Gastroesophageal sphincter (tissue), 4 donors: ENCODE results near the gene C20orf173. TPM values are rescaled to one million over a fixed set of nuclear protein-coding genes. Genes with fewer than 3 reads are reported as not detected.
"Not testable (repeated sequence)": the region's sequence is repeated elsewhere in the genome, so short reads cannot be mapped to it uniquely, and the experiment has no call there.

Experiments used
- ATAC-seq: fragments of 150-250 bp; one replicate; pipeline ENCODE4 v1.9.1; 2016; ENCODE audit warnings: mild to moderate bottlenecking, moderate library complexity
- H3K27ac ChIP-seq, 4 donors: fragments of 200-600 bp; sonication (generic) in 3 of 4; 1 replicate in 3 of 4; 2 replicates in 1 of 4; pipeline ENCODE4 v1.5.1; 2016 to 2019
- H3K27me3 ChIP-seq: fragments of 200-600 bp; sonication (generic); one replicate; pipeline ENCODE4 v1.5.1; 2019
- H3K36me3 ChIP-seq, 2 donors: fragments of 200-600 bp; sonication (generic); one replicate each; pipeline ENCODE4 v1.5.1; 2019; ENCODE audit warnings: control low read depth in 1 of 2
- H3K4me1 ChIP-seq, 3 donors: fragments of 200-600 bp; sonication (generic); 1 replicate in 2 of 3; 2 replicates in 1 of 3; pipeline ENCODE4 v1.5.1; 2016 to 2019; ENCODE audit warnings: control low read depth in 2 of 3
- H3K4me3 ChIP-seq, 2 donors: fragments of 200-600 bp; sonication (generic); one replicate each; pipeline ENCODE4 v1.5.1; 2019; ENCODE audit warnings: mild to moderate bottlenecking in 1 of 2, moderate library complexity in 1 of 2
- H3K9me3 ChIP-seq, 3 donors: fragments of 200-600 bp; sonication (generic); one replicate each; pipeline ENCODE4 v1.5.1; 2017 to 2019; ENCODE audit warnings: control low read depth in 2 of 3
- CTCF ChIP-seq, 4 experiments: fragments of 200-600 bp in 2 of 4; fragments of 450-650 bp in 2 of 4; sonication (generic) in 1 of 4; IDR thresholded peaks; one replicate each; pipeline ENCODE4 v1.5.1; 2017 to 2019; ENCODE audit warnings: antibody characterized with exemption in 4 of 4, mild to moderate bottlenecking in 2 of 4, moderate library complexity in 2 of 4
- EP300 ChIP-seq: sonication (generic); formaldehyde crosslinking; IDR thresholded peaks from one replicate; pipeline ENCODE4 v1.6.1; 2017; ENCODE audit warnings: antibody characterized with exemption, mild to moderate bottlenecking
- POLR2A ChIP-seq, 2 donors: fragments of 450-650 bp; IDR thresholded peaks; one replicate each; pipeline ENCODE4 v1.6.1; 2017; ENCODE audit warnings: antibody characterized with exemption in 2 of 2, mild to moderate bottlenecking in 2 of 2, moderate library complexity in 1 of 2
- POLR2AphosphoS5 ChIP-seq: sonication (generic); formaldehyde crosslinking; IDR thresholded peaks from one replicate; pipeline ENCODE4 v1.6.1; 2017; ENCODE audit warnings: antibody characterized with exemption
- WGBS, 2 donors: methylation state at CpG; one replicate each; pipeline ENCODE4 v1.1.5; 2018; ENCODE audit warnings: low coverage in 1 of 2; 5-methylcytosine and 5-hydroxymethylcytosine counted together
- total RNA-seq, 4 donors: library from RNA; depleted of rRNA; stranded (reverse); fragments of >200 nt; gene quantifications; one replicate each; pipeline ENCODE4 v1.1.0, GENCODE V29; 2016

The C20orf173 gene
- total RNA-seq, 4 donors from 2014 or later, result not detected

GRCh38 chr20:35551503-35551902 is 22.1 kb upstream of the C20orf173 start:
- 42 to 57% methylated on average over 4 of the region's 4 CpGs for WGBS, 2 donors
- Histone ChIP-seq H3K27me3 (no peaks in the 10 kb centered on the region), H3K27ac (no peak overlapping the region), H3K4me1 (no peaks in the 10 kb centered on the region), H3K36me3 (peaks cover 0 to 99% of the 10 kb centered on the region in 2 donors), H3K9me3 (no peaks in the 10 kb centered on the region), H3K4me3 (no peak overlapping the region)
- ATAC-seq, result no peak
- TF ChIP-seq POLR2A (IDR thresholded peaks at IDR 0.05) (no peak), EP300 (no peak), CTCF (IDR thresholded peaks at IDR 0.05) (no peak), POLR2AphosphoS5 (no peak)

- TF ChIP-seq EP300 (no peak), POLR2AphosphoS5 (no peak), CTCF (IDR thresholded peaks at IDR 0.05) (no peak), POLR2A (IDR thresholded peaks at IDR 0.05) (no peak)
- Histone ChIP-seq H3K27ac (no peak overlapping the region), H3K4me1 (peaks cover 0 to 10% (median 5%) of the 10 kb centered on the region in 3 donors), H3K36me3 (peaks cover 0 to 91% of the 10 kb centered on the region in 2 donors), H3K9me3 (no peaks in the 10 kb centered on the region), H3K4me3 (no peak overlapping the region), H3K27me3 (no peaks in the 10 kb centered on the region)
- 50 to 91% methylated on average over 1 to 3 of the region's 9 CpGs for WGBS, 2 donors
- no peak for ATAC-seq
Observed at GRCh38 chr20:35547329-35547728, 17.9 kb upstream of the C20orf173 start.

- Histone ChIP-seq H3K36me3 (peaks cover 0 to 79% of the 10 kb centered on the region in 2 donors), H3K27me3 (no peaks in the 10 kb centered on the region), H3K4me1 (peaks cover 0 to 19% (median 8%) of the 10 kb centered on the region in 3 donors), H3K9me3 (no peaks in the 10 kb centered on the region), H3K27ac (no peak overlapping the region), H3K4me3 (no peak overlapping the region)
- ATAC-seq, result no peak
- TF ChIP-seq POLR2AphosphoS5 (no peak), EP300 (no peak), CTCF (IDR thresholded peaks at IDR 0.05) (no peak), POLR2A (IDR thresholded peaks at IDR 0.05) (no peak)
- WGBS, 2 donors, result 100% methylated on average over 1 of the region's 1 CpG; no CpG with 5 or more reads in 1 of the 2 donors
Observed at GRCh38 chr20:35546127-35546526, 16.7 kb upstream of the C20orf173 start.

GRCh38 chr20:35544941-35545340 is 15.5 kb upstream of the C20orf173 start:
- Histone ChIP-seq H3K36me3 (peaks cover 0 to 67% of the 10 kb centered on the region in 2 donors), H3K4me1 (peaks cover 0 to 21% (median 8%) of the 10 kb centered on the region in 3 donors)
- not testable (repeated sequence) for ATAC-seq, H3K27ac ChIP-seq, H3K4me3 ChIP-seq, H3K9me3 ChIP-seq, H3K27me3 ChIP-seq
- 100% methylated on average over 1 of the region's 7 CpGs; no CpG with 5 or more reads in 1 of the 2 donors for WGBS, 2 donors

GRCh38 chr20:35544436-35544835 is 15.0 kb upstream of the C20orf173 start:
- WGBS, 2 donors, result 97% methylated on average over 8 of the region's 16 CpGs; no CpG with 5 or more reads in 1 of the 2 donors
- H3K36me3 ChIP-seq, result peaks cover 0 to 62% of the 10 kb centered on the region in 2 donors
- ATAC-seq, result no peak
- peaks cover 0 to 21% (median 8%) of the 10 kb centered on the region in 3 donors for H3K4me1 ChIP-seq
- TF ChIP-seq POLR2AphosphoS5 (no peak), CTCF (IDR thresholded peaks at IDR 0.05) (no peak), POLR2A (IDR thresholded peaks at IDR 0.05) (no peak), EP300 (no peak)
- H3K27me3 ChIP-seq, result no peaks in the 10 kb centered on the region
- H3K9me3 ChIP-seq, result no peaks in the 10 kb centered on the region
- H3K27ac ChIP-seq, result no peak overlapping the region
- no peak overlapping the region for H3K4me3 ChIP-seq
